Subcutaneous abdominal adipose tissue (tissue), 5 donors: ENCODE data around the gene GREB1.
A peak's percentile ranks its signal among the peaks of the same experiment; 100 is the strongest.

Experiments used
- H3K27ac ChIP-seq: one replicate; pipeline ENCODE4 v1.7.0; 2013; ENCODE audit warnings: low read depth, mild to moderate bottlenecking, inconsistent platforms, low read length, moderate library complexity
- H3K27me3 ChIP-seq, 5 donors: one replicate each; pipeline ENCODE4 v1.7.0; 2013; ENCODE audit warnings: low read length in 5 of 5, inconsistent platforms in 1 of 5; ENCODE audit not compliant: control insufficient read depth in 5 of 5, insufficient read depth in 4 of 5
- H3K36me3 ChIP-seq, 5 donors: one replicate each; pipeline ENCODE4 v1.7.0; 2013; ENCODE audit warnings: low read length in 5 of 5; ENCODE audit not compliant: control insufficient read depth in 5 of 5, insufficient read depth in 5 of 5
- H3K4me1 ChIP-seq, 5 donors: one replicate each; pipeline ENCODE4 v1.7.0; 2013; ENCODE audit warnings: low read length in 5 of 5, mild to moderate bottlenecking in 3 of 5, moderate library complexity in 1 of 5; ENCODE audit not compliant: control insufficient read depth in 5 of 5, insufficient read depth in 5 of 5
- H3K4me3 ChIP-seq, 5 donors: one replicate each; pipeline ENCODE4 v1.7.0; 2013; ENCODE audit warnings: low read length in 5 of 5, low read depth in 1 of 5
- H3K9ac ChIP-seq, 5 donors: one replicate each; pipeline ENCODE4 v1.7.0; 2013; ENCODE audit warnings: low read length in 5 of 5, mild to moderate bottlenecking in 4 of 5, moderate library complexity in 3 of 5
- H3K9me3 ChIP-seq, 5 donors: one replicate each; pipeline ENCODE4 v1.7.0; 2013; ENCODE audit warnings: low read length in 5 of 5; ENCODE audit not compliant: control insufficient read depth in 5 of 5
- donor health status: healthy.
- donor health status: healthy.
- donor health status: healthy.
- donor health status: healthy.
- donor health status: healthy.

Gene GREB1

DNA sequence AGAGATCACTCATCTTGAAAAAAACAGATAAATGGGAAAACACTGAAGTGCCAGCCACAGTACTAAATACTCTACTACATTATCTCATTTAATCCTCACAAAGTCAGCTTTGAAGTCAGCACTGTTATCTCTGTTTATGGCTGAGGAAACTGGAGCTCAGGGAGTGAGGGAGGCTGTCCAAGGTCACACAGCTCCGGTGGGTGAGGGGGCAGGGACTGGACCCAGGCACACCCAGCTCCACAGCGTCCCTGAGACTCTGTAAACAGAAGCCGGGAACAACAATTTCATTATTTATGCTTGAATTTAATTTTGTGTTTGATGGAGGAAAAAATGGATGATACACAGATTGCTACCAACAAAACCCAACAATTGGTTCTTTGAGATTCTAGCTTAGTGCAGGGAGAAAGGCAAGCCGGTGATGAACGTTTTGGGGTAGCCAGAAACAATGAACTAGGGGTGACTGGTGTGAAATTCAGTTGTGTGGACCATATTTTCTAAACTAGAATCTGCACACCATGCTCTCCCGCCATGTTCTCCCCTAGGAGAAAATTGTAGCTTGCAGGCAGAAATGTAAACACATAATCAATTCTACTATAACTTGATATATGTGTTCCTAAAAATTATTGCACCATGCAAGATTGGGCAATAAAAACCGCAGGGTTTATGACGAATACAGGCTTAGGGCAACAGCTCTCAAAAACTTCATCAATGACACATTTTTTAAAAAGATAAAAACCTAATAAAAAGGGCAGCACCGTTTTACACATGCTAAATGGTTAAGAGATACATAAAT lies at the start of gene GREB1:
TSS of gene GREB1 (plus strand) at position 768 of the 793 bp plus-strand sequence. CDS start 22,570 bp downstream, outside the sequence.
- peaks cover 0 to 9% (median 0%) of the 10 kb centered on the region in 5 donors for H3K4me1 ChIP-seq
- no peak within 1 kb of the TSS for H3K9ac ChIP-seq
- H3K9me3 ChIP-seq = no peaks in the 10 kb centered on the region
- H3K27ac ChIP-seq = no peak within 1 kb of the TSS
- H3K27me3 ChIP-seq = peaks cover 3 to 16% (median 6%) of the 10 kb centered on the region in 5 donors
- no peaks in the 10 kb centered on the region for H3K36me3 ChIP-seq
- no peak within 1 kb of the TSS for H3K4me3 ChIP-seq

DNA sequence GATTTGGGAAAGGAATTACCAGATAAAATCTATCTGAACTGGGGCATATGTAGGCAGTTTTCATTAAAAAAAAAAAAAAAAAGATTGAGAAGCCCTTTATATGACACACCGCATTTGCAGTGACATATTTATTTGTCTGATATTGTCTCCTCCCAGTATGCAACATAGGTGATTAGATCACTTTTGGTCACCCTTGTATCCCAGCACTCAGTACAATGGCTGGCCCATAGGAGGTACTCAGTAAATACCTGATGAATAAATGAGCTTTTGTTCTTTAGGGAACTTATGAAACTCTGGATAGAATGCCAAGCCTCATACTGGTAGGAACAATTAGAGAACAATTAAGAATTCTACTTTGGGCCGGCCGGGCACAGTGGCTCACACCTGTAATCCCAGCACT lies 45.0 kb upstream of the GREB1 start:
- H3K9me3 ChIP-seq = peaks cover 0 to 3% (median 0%) of the 10 kb centered on the region in 5 donors
- H3K9ac ChIP-seq = no peak overlapping the region
- H3K27ac ChIP-seq = no peak overlapping the region
- H3K4me1 ChIP-seq = peaks cover 0 to 1% (median under 1%) of the 10 kb centered on the region in 5 donors
- H3K36me3 ChIP-seq = no peaks in the 10 kb centered on the region
- H3K4me3 ChIP-seq = no peak overlapping the region
- peaks cover 3 to 20% (median 8%) of the 10 kb centered on the region in 5 donors for H3K27me3 ChIP-seq

GRCh38 chr2:11490194-11490593 lies 43.7 kb upstream of the GREB1 start:
- Histone ChIP-seq H3K9ac (no peak overlapping the region), H3K4me1 (no peaks in the 10 kb centered on the region), H3K27me3 (peaks cover 2 to 14% (median 3%) of the 10 kb centered on the region in 5 donors), H3K36me3 (no peaks in the 10 kb centered on the region), H3K9me3 (peaks cover 0 to 3% (median 0%) of the 10 kb centered on the region in 5 donors), H3K27ac (no peak overlapping the region), H3K4me3 (no peak overlapping the region)

DNA sequence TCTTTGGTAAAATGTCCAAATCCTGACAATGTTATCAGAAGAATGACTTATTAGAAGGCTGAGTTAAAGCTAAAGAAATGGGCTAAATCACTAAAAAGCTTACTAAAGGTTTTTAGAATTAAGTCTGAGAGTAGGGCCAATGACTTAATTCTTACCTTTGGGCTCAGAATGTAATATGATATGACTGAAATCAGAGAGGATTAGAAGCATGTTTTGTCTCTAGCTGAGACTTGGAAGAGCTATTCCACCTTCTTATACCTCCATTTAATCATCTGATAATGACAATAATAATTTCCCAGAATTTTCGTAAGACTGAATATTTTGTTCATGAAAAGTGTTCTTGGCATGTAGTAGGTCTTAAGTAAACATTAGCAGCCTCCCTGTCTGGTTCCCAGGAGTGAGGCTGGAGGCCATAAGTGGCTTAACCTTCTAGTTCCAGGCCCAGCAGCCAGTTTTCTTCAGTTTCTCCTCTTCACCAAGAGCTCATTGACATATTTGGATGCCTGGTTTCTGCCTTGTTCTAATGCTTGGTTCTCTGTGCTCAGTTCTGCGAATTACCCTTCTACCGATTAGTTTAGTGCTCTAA lies 42.4 kb upstream of the GREB1 start:
- H3K9me3 ChIP-seq = peaks cover 0 to 3% (median 0%) of the 10 kb centered on the region in 5 donors
- no peak overlapping the region for H3K4me3 ChIP-seq
- H3K9ac ChIP-seq = no peak overlapping the region
- H3K27ac ChIP-seq = no peak overlapping the region
- peaks cover 0 to 5% (median 0%) of the 10 kb centered on the region in 5 donors for H3K4me1 ChIP-seq
- no peaks in the 10 kb centered on the region for H3K36me3 ChIP-seq
- peaks cover 0 to 8% (median 4%) of the 10 kb centered on the region in 5 donors for H3K27me3 ChIP-seq

DNA sequence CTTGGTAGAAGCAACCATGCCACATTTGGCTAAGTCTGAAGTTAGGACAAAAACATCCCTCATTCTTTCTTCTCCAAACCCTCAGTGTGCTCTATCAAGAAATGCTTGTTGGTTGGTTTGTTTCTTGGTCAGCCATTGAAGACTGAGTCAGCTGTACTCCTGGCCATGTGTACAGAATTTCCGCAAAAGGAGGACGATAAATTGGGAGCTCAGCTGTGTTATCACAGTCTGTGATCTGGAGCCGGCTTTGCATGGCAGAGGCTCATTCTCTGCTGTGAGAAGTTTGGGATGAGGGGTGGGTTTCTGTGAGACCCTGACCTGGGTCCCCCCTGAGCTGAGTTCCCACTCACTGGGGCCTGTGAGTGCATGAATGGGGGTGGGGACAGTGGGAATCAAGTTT lies 41.6 kb upstream of the GREB1 start:
- Histone ChIP-seq H3K27me3 (peaks cover 0 to 8% (median 4%) of the 10 kb centered on the region in 5 donors), H3K4me3 (no peak overlapping the region), H3K9me3 (peaks cover 0 to 3% (median 0%) of the 10 kb centered on the region in 5 donors), H3K4me1 (peaks cover 0 to 5% (median 0%) of the 10 kb centered on the region in 5 donors), H3K9ac (no peak overlapping the region), H3K27ac (no peak overlapping the region), H3K36me3 (no peaks in the 10 kb centered on the region)

DNA sequence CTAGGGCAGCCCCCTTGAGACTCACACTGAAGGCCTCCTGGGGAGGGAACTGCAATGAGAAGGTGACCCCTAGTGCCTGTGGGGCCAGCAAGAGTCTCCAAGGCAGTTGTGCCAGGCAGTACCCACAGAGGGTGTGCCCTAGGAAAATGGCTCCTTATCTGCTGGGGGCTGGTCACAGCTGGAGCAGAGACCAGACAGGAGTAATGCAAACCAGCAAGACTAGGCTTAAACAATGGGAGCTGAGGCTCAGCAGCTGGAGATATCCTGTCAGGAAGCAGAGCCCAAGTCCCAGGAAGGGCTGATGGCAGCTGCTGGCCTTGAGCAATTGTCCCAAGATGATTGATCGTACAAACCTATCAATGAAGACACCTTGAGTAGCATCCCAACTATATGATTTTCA lies 41.1 kb upstream of the GREB1 start:
- Histone ChIP-seq H3K9ac (no peak overlapping the region), H3K9me3 (peaks cover 0 to 3% (median 0%) of the 10 kb centered on the region in 5 donors), H3K27ac (no peak overlapping the region), H3K4me1 (peaks cover 0 to 5% (median 0%) of the 10 kb centered on the region in 5 donors), H3K36me3 (no peaks in the 10 kb centered on the region), H3K4me3 (no peak overlapping the region), H3K27me3 (peaks cover 0 to 8% (median 2%) of the 10 kb centered on the region in 5 donors)

GRCh38 chr2:11493282-11493681 lies 40.6 kb upstream of the GREB1 start:
- Histone ChIP-seq H3K36me3 (no peaks in the 10 kb centered on the region), H3K9me3 (peaks cover 0 to 3% (median 0%) of the 10 kb centered on the region in 5 donors), H3K27ac (no peak overlapping the region), H3K27me3 (peaks cover 0 to 8% (median 2%) of the 10 kb centered on the region in 5 donors), H3K9ac (no peak overlapping the region), H3K4me1 (peaks cover 0 to 5% (median 1%) of the 10 kb centered on the region in 5 donors), H3K4me3 (no peak overlapping the region)

- Histone ChIP-seq H3K27ac (no peak overlapping the region), H3K9me3 (peaks cover 0 to 3% (median 0%) of the 10 kb centered on the region in 5 donors), H3K9ac (no peak overlapping the region), H3K27me3 (peaks cover 0 to 8% (median 2%) of the 10 kb centered on the region in 5 donors), H3K4me1 (peaks cover 0 to 15% (median 9%) of the 10 kb centered on the region in 5 donors), H3K4me3 (no peak overlapping the region), H3K36me3 (no peaks in the 10 kb centered on the region)
These were observed 39.5 kb upstream of the GREB1 start for GRCh38 chr2:11494310-11494709.

DNA sequence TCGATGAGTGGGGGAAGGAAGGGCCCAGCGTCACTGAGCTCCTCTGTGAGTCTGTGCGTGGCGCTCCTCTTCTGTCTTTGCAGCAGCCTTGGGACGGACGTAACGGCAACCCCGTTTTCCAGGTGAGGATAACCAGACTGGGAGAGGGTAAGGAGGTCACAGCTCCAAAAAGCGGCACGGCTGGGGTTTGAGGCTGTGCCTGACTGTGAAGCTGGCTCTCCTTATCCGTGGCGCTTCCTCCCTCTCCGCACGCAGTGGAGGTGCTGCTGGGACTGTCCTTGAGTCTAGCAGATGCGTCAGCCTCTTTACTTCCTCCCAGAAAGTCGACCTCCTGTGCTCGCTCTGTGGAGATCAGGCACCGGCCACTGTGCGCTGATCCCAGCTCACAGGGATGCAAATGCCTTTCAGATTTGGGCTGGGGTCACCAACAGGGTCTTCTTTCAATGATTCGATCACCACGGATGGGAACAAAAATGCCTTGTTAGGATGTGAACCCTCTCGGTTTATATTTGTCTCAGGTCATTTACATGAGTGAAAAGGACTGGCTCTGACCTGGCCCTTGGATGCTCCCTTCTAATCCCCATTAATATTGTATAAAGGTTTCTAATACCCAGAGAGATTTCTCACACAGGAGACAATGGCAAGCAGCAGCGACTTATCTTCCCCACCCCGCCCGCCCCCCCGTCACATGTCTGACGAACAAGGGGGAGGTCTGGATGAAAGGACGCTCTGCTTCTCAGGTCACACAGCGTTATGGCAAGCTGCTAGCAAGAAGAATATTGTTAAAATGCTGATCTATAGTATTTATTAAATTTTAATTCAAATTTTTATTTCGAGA lies 37.8 kb upstream of the GREB1 start:
- no peak overlapping the region for H3K27ac ChIP-seq
- H3K27me3 ChIP-seq = peaks cover 0 to 8% (median 2%) of the 10 kb centered on the region in 5 donors
- no peaks in the 10 kb centered on the region for H3K9me3 ChIP-seq
- no peak overlapping the region for H3K9ac ChIP-seq
- H3K36me3 ChIP-seq = no peaks in the 10 kb centered on the region
- peaks cover 0 to 19% (median 10%) of the 10 kb centered on the region in 5 donors for H3K4me1 ChIP-seq
- peak overlapping the region in 1 of 5 donors; percentile 36 for H3K4me3 ChIP-seq
